PC-3 (cell line): Measurements from ENCODE around the gene MANEAL. TPM values are rescaled to one million over a fixed set of nuclear protein-coding genes. Genes with fewer than 3 reads are reported as not detected.

ENCODE experiments used
- ATAC-seq: fragments of 200-7000 bp; cut with Tn5 transposase; 2 replicates; pipeline ENCODE4 v1.9.1; 2020; ENCODE audit warnings: mild to moderate bottlenecking, moderate library complexity
- BruUV-seq: library from RNA; stranded (reverse); fragments of 400-500 nt; replicated peaks from 2 replicates; lab custom pipeline; 2021; lab: Mats Ljungman, UMichigan
- CTCF ChIA-PET: fragments of 300-600 bp; sonication (Branson Sonifier 250); formaldehyde crosslinking; loops from one replicate; lab custom pipeline; 2022; ENCODE audit warnings: antibody characterized with exemption; lab: Charles Lee
- POLR2A ChIA-PET: fragments of 300-600 bp; sonication (Branson Sonifier 250); formaldehyde crosslinking; loops from one replicate; lab custom pipeline; 2022; ENCODE audit warnings: antibody characterized with exemption; ENCODE audit not compliant: unreplicated experiment; lab: Charles Lee
- DNase-seq: peaks from one replicate; pipeline ENCODE4 v3.0.0-alpha.2; 2015
- H2AFZ ChIP-seq: fragments of 300-600 bp; sonication (generic); 2 replicates; pipeline ENCODE4 v1.6.0; 2016; ENCODE audit warnings: antibody characterized with exemption, low read length
- H3F3A ChIP-seq: fragments of 300-600 bp; sonication (generic); one replicate; pipeline ENCODE4 v1.6.0; 2017; ENCODE audit warnings: antibody characterized with exemption, low read length, control low read depth, mild to moderate bottlenecking; ENCODE audit not compliant: unreplicated experiment
- H3K27ac ChIP-seq: fragments of 300-600 bp; sonication (generic); 2 replicates; pipeline ENCODE4 v1.5.1; 2016; ENCODE audit warnings: mild to moderate bottlenecking, low read length
- H3K27me3 ChIP-seq: fragments of 300-600 bp; sonication (generic); 2 replicates; pipeline ENCODE4 v1.6.1; 2016; ENCODE audit warnings: low read length, mixed read lengths
- H3K36me3 ChIP-seq: fragments of 300-600 bp; sonication (generic); 2 replicates; pipeline ENCODE4 v1.6.1; 2016; ENCODE audit warnings: low read depth, mixed run types, low read length, mixed read lengths
- H3K4me1 ChIP-seq: fragments of 300-600 bp; sonication (generic); 2 replicates; pipeline ENCODE4 v1.5.1; 2016; ENCODE audit warnings: low read length; ENCODE audit not compliant: insufficient read depth
- H3K4me2 ChIP-seq: fragments of 300-600 bp; sonication (generic); 2 replicates; pipeline ENCODE4 v1.6.0; 2016; ENCODE audit warnings: low read length
- H3K4me3 ChIP-seq: fragments of 300-600 bp; sonication (generic); 2 replicates; pipeline ENCODE4 v1.5.1; 2016; ENCODE audit warnings: mild to moderate bottlenecking, low read length, mixed read lengths
- H3K79me2 ChIP-seq: fragments of 300-600 bp; sonication (generic); 2 replicates; pipeline ENCODE4 v1.6.1; 2017; ENCODE audit warnings: low read length, mixed read lengths
- H3K9ac ChIP-seq: fragments of 300-600 bp; sonication (generic); 2 replicates; pipeline ENCODE4 v1.6.0; 2016; ENCODE audit warnings: mild to moderate bottlenecking, low read length
- H3K9me2 ChIP-seq: fragments of 300-600 bp; sonication (generic); replicated peaks from 2 replicates; pipeline ENCODE4 v1.6.1; 2016; ENCODE audit warnings: mixed run types, low read length, mixed read lengths
- H3K9me3 ChIP-seq: fragments of 300-600 bp; sonication (generic); 2 replicates; pipeline ENCODE4 v1.6.1; 2016; ENCODE audit warnings: low read length, mixed read lengths
- H4K20me1 ChIP-seq: fragments of 300-600 bp; sonication (generic); 2 replicates; pipeline ENCODE4 v1.6.1; 2016; ENCODE audit warnings: low read length, mixed read lengths
- CTCF ChIP-seq: fragments of 300-600 bp; sonication (generic); conservative IDR thresholded peaks from 2 replicates; pipeline ENCODE4 v1.5.1; 2017; ENCODE audit warnings: antibody characterized with exemption, low read depth, mild to moderate bottlenecking, low read length
- EZH2 ChIP-seq: fragments of 300-600 bp; sonication (generic); IDR thresholded peaks from one replicate; pipeline ENCODE4 v1.6.1; 2017; ENCODE audit warnings: antibody characterized with exemption, mild to moderate bottlenecking, low read length; ENCODE audit not compliant: unreplicated experiment
- EZH2phosphoT487 ChIP-seq: fragments of 300-600 bp; sonication (generic); IDR thresholded peaks from 2 replicates; pipeline ENCODE4 v1.6.1; 2018; ENCODE audit warnings: mild to moderate bottlenecking, antibody characterized with exemption, low read length, borderline replicate concordance
- intact Hi-C: fragments of 100-400 bp; cut with micrococcal nuclease; formaldehyde crosslinking; loops from 2 replicates; pipeline ENCODE4 v1.9.0; 2023
- total RNA-seq: library from RNA; depleted of rRNA; stranded (reverse); fragments of >200 nt; gene quantifications from 2 replicates; pipeline ENCODE4 v1.2.3, GENCODE V29; 2014

Gene MANEAL
- total RNA-seq, 1 experiment from 2014 or later, result 47.6 TPM

GRCh38 chr1:37813529-37814145 lies 20.0 kb downstream of the MANEAL start:
- ATAC-seq, result no peak
- Histone ChIP-seq H3K4me1 (peaks cover 21% of the 10 kb centered on the region), H3K79me2 (peaks cover 12% of the 10 kb centered on the region; the same call in 1 of the 2 replicates), H4K20me1 (no peaks in the 10 kb centered on the region), H3F3A (no peaks in the 10 kb centered on the region), H3K27me3 (no peaks in the 10 kb centered on the region), H3K4me2 (no peak overlapping the region), H3K9me2 (no peaks in the 10 kb centered on the region), H3K27ac (no peak overlapping the region), H3K9me3 (no peaks in the 10 kb centered on the region), H3K9ac (no peak overlapping the region), H3K4me3 (no peak overlapping the region), H3K36me3 (peaks cover 4% of the 10 kb centered on the region; the same call in 1 of the 2 replicates), H2AFZ (no peak overlapping the region)
- intact Hi-C loops, result no loop called here
- TF ChIP-seq EZH2 (no peak), CTCF (no peak), EZH2phosphoT487 (no peak)
- no TSS peak for BruUV-seq
- POLR2A ChIA-PET, result no interaction called here
- CTCF ChIA-PET, result interaction anchor here (0.7 kb wide), 1 partner anchor 46 kb away, joined by 13 read pairs; no protein-coding TSS in a partner anchor
- DNase-seq, result no peak

- Histone ChIP-seq H3K27me3 (no peaks in the 10 kb centered on the region), H3F3A (no peaks in the 10 kb centered on the region), H3K4me3 (no peak overlapping the region), H3K9ac (no peak overlapping the region), H3K9me3 (no peaks in the 10 kb centered on the region), H2AFZ (no peak overlapping the region), H3K27ac (no peak overlapping the region), H3K9me2 (no peaks in the 10 kb centered on the region), H3K79me2 (peaks cover 7% of the 10 kb centered on the region; the same call in 1 of the 2 replicates), H3K4me2 (no peak overlapping the region), H3K4me1 (peaks cover 16% of the 10 kb centered on the region), H3K36me3 (peaks cover 4% of the 10 kb centered on the region; the same call in 1 of the 2 replicates), H4K20me1 (no peaks in the 10 kb centered on the region)
- no peak for TF ChIP-seq EZH2phosphoT487
- TF ChIP-seq EZH2, result no peak
- TF ChIP-seq CTCF, result no peak
- intact Hi-C loops, result no loop called here
- DNase-seq (no peak), ATAC-seq (no peak)
- ChIA-PET POLR2A (no interaction called here), CTCF (interaction anchor here (0.7 kb wide), 1 partner anchor 46 kb away, joined by 13 read pairs; no protein-coding TSS in a partner anchor)
- BruUV-seq, result no TSS peak
Observed at GRCh38 chr1:37814252-37814651, 20.6 kb downstream of the MANEAL start.

- ATAC-seq, result no peak; the same call in 1 of the 2 replicates
- Histone ChIP-seq H4K20me1 (no peaks in the 10 kb centered on the region), H2AFZ (no peak overlapping the region), H3K36me3 (peaks cover 23% of the 10 kb centered on the region), H3K79me2 (no peaks in the 10 kb centered on the region), H3K4me2 (no peak overlapping the region), H3K9me2 (no peaks in the 10 kb centered on the region), H3K27me3 (no peaks in the 10 kb centered on the region), H3F3A (no peaks in the 10 kb centered on the region), H3K4me3 (no peak overlapping the region), H3K4me1 (no peaks in the 10 kb centered on the region), H3K9ac (no peak overlapping the region), H3K27ac (no peak overlapping the region), H3K9me3 (no peaks in the 10 kb centered on the region)
- intact Hi-C loops, result no loop called here
- TF ChIP-seq EZH2 (no peak), CTCF (no peak), EZH2phosphoT487 (no peak)
- ChIA-PET POLR2A (interaction anchor here (0.6 kb wide), 1 partner anchor 114 kb away, joined by 3 read pairs; no protein-coding TSS in a partner anchor), CTCF (no interaction called here)
- no peak for DNase-seq
- BruUV-seq, result no TSS peak
Observed at GRCh38 chr1:37817481-37817880, 23.8 kb downstream of the MANEAL start.
